HG03575 (cell line): ENCODE measurements around the gene PSMD9.
"Not testable (repeated sequence)": the region's sequence is repeated elsewhere in the genome, so short reads cannot be mapped to it uniquely, and the experiment has no call there.

Experiments used
- ATAC-seq: cut with Tn5 transposase; IDR thresholded peaks from one replicate; pipeline ENCODE4 v1.9.1; 2021; ENCODE audit not compliant: unreplicated experiment, insufficient number of reproducible peaks, low FRiP score; ENCODE audit errors: extremely low read depth

Gene PSMD9, protein sequence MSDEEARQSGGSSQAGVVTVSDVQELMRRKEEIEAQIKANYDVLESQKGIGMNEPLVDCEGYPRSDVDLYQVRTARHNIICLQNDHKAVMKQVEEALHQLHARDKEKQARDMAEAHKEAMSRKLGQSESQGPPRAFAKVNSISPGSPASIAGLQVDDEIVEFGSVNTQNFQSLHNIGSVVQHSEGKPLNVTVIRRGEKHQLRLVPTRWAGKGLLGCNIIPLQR

DNA sequence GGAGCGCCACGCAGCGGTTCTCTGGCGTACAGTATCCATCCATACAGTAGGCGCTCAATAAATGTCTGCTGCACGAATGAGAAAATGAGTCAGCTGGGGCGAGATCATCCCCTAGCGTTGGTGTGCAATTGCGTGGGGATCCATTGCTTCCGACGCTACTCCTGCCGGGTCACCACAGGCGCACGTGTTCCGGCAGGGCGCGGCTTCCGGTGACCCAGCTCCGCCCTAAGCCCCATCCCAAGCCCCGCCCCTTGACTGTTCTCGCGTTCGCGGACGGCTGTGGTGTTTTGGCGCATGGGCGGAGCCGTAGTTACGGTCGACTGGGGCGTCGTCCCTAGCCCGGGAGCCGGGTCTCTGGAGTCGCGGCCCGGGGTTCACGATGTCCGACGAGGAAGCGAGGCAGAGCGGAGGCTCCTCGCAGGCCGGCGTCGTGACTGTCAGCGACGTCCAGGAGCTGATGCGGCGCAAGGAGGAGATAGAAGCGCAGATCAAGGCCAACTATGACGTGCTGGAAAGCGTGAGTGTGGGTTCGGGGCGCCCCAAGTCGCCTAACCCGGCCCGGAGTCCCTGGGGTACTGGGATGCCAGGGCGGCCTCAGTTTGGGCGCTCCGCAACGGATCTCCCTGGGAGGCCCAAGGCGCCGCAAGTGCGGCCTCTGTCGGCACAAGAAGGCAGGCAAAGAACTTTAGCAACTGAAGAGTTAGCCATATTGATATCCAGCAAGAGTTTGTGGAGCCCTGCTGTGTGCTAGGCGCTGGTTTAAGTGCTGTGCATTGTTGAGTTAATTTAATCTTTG is at the start of gene PSMD9:
Gene PSMD9 (plus strand): TSS at position 313 of the 796 bp plus-strand sequence. CDS start 67 bp downstream, at position 380.
- ATAC-seq = peak; percentile 45

DNA sequence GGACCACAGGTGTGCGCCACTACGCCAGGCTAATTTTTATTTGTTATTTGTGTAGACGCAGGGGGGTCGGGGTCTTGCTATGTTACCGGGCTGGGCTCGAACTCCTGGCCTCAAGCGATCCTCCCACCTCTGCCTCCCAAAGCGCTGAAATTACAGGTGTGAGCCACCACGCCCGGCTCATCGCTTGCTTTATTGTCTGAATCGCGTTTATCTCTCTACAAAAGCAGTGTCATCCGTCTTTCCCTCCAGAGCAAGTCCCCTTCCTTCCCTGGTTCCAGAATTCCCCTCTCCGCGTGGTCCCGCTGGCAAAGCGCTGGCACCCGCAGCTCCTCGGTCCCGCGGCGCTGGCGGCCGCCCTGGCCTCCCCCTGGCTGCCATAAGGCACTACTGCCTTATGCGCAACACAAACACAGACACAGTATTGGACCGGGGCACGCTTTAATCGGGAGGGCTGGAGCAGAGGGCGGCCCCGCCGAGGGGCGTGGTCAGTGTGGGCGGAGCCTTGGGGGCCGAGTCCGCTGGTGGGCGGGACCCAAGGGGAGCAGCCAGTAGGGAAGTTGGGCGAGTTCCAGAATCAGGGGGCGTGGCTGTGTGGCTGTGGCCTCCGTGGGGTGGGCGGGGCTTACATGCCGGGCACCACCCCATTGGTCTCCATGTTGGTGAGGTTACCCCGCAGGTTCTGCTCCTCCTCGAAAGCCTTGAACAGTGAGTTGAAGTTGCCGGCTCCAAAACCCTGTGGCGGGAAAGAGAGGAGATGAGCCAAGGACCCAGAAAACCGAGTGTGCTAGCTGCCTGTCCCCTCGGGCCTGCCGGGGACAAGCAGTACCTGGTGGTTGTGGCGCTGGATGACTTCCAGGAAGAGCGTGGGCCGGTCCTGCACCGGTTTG is 49.2 kb upstream of the PSMD9 start:
- ATAC-seq = peak; percentile 86

DNA sequence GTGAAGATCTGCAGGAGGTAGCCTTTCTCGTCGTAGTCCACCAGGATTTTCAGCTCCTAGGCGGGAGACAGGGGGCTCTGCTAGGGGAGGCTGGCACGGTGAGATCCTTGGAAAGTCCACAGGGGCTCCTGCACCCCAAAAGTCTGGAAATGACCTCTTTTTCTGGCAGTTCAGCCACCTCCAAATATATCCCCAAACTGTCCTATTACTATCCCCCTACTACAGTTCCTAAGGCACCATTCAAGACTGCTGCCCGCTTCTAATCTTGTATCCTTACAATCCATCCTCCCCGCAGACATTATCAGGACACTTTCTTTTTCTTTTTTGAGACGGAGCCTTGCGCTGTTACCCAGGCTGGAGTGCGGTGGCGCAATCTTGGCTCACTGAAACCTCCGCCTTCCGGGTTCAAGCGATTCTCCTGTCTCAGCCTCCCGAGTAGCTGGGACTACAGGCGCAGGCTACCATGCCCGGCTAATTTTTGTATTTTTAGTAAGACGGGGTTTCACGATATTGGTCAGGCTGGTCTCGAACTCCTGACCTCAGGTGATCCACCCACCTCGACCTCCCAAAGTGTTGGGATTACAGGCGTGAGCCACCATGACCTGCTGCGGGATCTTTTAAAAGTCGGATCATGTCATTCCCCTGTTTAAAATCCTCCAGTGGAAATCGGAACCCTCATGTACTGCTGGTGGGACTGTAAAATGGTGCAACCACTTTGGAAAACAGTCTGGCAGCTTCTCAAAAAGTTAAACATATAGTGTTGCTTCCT is 48.4 kb upstream of the PSMD9 start:
- no peak for ATAC-seq

DNA sequence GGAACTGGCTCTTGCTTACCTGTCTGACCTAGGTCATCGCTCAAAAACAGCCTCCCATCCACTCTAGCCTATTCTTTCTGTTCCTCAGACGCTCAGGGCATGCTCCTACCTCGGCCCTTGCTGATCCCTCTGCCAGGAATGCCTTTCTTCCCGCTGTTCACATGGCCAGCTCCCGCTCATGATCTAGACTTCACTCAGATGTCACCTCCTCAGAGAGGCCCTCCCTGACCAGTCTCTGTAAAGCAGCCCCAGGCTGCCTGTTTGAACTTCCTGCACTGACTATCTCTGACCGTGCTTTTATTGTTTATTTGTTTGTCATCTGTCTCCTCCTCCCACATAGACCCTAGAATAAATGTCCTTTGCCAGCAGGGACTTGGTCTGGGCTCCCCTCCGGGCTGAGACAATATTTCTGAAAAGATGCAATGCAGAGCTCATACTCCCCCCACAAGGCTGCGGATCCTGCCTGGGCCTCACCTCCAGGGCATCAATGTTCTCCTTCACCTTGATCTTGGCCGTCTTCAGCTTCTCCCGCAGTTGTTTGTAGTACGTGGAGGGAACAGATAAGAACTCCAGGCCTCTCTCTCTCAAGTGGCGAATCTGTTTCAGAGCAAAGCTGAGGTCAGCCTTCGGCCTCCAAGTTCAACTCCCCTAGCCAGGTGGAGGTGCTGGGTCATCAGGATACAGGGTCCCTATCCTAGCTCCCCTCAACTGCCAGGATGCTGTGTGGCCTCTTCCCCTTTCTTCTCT is 45.2 kb upstream of the PSMD9 start:
- ATAC-seq = no peak

DNA sequence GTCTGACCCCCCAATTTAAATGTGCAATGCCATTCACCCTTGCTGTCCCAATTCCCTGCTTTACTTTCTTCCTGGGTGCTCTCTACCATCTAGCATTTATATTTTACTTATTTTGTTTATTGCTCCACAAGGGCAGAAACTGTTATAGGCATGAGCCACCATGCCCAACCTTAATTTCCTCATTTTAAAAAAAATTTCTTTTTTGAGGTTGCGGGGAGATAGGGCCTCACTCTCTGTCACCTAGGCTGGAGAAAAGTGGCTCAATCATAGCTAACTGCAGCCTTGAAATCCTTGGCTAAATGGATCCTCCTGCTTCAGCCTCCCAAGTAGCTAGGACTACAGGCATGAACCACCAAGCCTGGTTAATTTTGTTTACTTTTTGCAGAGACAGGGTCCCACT is 42.9 kb upstream of the PSMD9 start:
- ATAC-seq = no peak

DNA sequence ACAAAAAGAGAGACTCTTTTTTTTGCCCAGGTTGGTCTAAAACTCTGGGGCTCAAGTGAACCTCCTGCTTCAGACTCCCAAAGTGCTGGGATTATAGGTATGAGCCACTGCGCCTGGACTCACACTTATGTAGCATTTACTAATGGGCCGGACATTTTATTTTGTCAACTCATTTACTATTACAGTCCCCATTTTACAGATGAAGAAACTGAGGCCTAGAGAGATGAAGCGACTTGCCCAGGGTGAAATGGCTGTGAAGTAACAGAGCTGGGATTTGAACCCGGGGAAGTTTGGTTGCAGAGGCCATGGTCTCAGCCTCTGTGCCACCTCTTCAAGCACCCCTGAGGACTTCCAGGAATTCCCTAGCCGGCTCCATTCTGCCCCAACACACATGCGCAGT is 39.4 kb upstream of the PSMD9 start:
- ATAC-seq = no peak

DNA sequence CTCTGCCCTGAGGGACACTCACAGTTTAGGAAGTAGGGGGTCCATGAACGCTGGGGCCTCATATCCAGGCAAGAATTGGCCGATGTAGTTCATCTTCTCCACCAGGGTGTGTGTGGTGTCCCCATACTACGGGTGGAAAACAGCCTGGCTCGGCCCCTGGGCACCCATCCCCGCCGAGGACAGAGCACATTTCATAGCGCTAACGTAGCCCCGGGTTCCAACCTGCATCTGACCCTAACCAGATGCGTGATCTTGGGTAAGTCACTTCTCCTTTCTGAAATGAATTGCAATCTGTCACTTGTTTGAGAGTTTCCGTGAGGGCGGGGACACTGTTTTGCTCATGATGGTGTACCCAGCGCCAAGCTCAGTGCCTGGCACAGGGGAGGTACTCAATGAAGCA is 38.9 kb upstream of the PSMD9 start:
- ATAC-seq = no peak

DNA sequence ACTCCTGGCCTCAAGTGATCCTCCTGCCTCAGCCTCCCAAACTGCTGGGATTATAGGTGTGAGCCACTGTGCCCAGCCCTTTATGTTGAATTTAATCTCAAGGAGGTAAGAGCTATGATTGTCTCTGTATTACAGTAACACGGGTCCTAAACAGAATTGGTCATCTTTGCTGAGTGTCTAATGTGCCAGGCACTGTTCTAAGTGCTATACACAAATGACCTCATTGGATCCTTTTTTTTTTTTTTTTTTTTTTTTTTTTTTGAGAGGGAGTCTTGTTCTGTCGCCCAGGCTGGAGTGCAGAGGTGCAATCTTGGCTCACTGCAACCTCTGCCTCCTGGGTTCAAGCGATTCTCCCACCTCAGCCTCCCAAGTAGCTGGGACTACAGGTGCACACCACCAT is 36.2 kb upstream of the PSMD9 start:
- not testable (repeated sequence) for ATAC-seq

DNA sequence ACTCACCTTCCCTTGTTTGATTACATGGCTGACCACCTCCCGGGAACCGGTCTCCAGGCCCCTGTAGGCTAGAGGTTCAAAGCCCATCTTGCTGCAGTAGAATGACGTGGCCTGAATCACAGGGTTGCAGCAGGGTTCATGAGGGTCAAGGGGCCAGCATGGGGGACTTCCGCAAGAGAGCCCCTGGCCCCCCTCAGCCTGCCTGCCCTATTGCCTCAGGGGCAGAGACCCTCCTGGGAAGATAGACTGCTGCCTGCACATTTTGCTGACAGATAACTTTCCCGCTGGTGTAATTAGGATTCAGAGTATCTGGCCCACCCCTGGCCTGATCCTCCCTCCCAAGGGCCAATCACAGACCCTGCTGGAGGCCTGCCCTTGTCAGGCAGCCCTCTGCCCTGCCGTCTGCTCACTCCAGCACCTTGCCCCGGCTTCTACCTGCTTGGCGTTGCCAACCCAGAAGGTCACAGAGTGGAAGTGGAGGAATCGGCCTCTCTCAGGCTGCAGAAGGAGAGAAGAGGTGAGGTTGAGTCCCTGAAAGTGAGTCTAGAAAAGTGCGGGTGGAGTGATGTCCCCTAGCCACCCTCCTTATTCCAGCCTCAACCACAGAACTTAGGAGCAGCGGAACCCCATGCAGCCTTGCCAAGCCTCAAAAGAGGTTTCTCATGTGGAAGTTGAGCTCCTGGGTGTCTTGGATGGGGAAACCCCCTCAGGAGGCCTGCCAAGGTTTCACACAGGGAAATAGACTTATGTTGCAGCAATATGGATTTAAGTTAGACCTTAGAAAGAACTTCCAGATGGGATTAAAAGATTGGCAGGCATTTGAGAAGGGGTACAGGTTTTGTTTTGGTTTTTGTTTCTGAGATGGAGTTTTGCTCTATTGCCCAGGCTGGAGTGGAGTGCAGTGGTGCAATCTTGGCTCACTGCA is 31.0 kb upstream of the PSMD9 start:
- ATAC-seq = no peak

DNA sequence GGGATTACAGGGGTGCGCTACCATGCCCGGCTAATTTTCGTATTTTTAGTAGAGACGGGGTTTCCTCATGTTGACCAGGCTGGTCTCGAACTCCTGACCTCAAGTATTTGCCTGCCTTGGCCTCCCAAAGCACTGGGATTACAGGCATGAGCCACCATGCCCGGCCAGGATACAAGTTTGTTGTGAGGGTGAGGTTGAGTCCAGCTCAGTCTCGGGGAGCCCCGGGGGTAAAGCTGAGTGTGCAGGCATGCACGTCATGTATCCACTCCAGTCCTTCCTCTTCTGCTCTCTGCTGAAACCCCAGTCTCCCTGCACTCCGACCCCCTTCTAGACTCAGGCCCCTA is 30.3 kb upstream of the PSMD9 start:
- no peak for ATAC-seq

DNA sequence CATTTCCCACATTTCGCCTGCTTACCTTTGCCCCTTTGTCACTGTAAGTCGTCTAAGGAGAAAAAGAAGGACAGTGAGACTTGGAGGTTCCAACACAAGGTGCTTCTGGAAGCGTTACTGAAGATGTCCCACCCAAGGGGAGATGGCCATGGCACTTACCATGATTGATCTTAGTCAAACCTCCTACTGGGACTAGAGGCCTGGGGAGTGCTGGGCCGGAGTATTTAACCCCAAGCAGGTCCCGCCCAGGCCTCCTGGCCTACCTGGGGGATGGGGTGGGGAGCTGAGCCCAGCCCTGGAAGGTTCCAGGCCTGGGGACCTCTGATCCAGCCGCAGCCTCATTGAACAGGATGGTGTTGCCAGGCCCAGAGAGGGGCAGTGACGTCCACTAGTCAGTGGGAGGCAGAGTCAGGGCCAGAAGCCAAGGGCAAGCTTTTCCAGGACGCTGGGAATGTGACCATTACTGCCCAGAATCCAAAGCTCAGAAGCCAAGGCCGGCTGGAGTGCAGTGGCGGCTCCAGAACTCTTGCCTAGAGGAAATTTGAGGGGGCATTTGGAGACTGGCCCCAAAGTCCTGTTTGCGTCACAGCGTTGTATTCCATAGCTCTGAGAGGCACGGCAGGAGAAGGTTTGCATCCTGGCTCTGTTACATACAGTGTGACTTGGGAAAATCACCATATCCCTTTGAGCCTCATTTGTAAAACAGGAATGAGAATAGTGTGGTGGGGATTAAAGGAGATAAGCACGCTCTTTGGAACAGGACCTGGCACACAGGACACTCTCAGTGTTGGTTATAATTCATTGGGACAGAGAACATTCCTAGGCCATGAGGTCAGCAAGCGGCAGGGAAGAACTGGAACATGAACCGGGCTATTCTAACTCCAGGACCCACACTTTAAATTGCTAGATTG is 29.7 kb upstream of the PSMD9 start, which contains the start of gene HPD:
Gene HPD (minus strand): TSS at position 198 of the 911 bp plus-strand sequence. CDS start 36 bp downstream, at position 162.
- ATAC-seq = no peak

DNA sequence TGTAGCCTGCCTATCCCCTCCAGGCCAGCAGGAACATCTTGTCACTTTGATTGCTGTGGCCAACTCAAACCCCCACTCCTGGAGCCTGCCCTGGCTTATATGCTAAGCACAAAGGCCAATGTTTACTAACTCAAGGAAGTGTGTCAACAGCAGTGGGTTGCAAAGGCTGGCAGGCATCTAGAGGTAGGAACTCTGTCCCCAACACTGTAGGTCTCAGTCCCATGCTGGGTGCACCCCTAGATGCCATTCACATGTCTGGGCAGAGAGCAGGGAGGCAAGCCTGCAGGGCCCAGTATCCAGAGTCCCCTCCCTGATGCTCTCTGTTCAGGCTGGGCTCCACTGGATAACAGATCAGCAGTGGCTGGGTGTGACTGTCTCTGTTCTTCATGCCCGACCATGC is 28.3 kb upstream of the PSMD9 start:
- no peak for ATAC-seq

DNA sequence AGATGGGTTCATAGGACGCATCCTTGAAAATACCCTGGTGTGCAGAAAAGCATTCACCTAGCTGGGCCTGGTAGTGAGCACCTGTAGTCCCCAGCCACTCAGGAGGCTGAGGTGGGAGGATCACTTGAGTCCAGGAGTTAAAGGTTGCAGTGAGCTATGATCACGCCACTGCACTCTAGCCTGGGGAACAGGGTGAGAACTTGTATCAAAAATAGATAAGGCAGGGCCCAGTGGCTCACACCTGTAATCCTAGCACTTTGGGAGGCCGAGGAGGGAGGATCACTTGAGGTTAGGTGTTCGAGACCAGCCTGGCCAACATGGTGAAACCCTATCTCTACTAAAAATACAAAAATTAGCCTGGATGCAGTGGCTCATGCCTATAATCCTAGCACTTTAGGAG is 27.9 kb upstream of the PSMD9 start:
- not testable (repeated sequence) for ATAC-seq

DNA sequence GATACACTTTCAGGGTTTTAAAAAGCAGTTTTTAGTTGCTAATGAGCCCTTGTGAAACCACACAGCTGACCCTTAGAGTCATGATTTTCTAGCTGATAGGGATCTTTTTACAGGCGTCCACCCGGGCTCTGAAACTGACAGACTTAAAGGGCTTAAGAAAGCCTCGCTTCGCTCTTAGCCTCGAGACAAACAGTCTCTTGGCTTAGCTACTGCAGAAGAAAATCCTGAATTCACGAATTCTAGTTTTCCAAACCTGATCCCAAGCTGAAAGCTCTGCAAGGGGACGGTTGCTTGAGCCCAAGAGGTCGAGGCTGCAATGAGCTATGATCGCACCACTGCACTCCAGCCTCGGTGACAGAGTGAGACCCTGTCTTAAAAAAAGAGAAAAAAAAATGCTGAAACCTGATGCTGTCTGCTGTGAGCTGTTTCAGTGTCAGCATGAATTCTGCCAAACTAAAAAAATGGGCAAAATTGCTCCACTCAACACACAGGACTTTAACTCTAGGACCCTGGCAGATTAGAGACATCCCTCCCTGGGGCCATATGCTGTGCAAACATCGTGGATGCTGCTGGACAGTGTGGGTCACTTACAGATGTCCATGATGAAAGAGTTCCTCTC is 26.8 kb upstream of the PSMD9 start:
- ATAC-seq = no peak

DNA sequence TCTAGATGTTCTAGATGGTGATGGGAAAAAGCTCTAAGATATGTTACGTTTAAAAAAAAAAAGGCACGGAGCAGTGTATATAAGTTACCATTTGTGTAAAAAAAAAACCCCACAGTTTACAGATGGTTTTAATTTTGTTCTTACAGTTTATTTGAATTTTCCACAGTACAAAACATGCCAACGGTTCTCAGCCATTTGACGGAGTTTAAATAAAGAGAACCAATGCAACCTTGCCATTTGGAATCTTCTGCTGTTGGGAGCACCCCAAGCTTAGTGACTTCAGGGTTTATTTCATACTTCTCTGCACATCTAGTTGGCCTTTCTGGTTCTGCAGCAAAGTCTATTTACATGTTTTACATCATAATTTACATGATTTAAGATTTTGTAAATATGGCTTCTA is 22.3 kb upstream of the PSMD9 start:
- ATAC-seq = no peak

DNA sequence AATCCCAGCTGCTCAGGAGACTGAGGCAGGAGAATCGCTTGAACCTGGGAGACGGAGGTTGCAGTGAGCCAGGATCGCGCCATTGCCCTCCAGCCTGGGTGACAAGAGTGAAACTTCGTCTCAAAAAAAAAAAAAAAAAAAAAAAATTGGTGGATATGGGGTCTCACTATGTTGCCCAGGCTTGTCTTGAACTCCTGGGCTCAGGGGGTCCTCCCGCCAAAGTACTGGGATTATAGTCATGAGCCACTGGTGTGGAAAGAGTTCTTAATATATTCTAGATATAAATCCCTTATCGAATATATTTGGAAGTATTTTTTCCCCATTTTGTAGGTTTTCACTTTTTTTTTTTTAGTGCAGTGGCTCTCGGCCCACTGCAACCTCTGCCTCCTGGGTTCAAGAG is 19.4 kb upstream of the PSMD9 start:
- ATAC-seq = not testable (repeated sequence)
